ENCODE results near the gene ARSG. TPM values are rescaled to one million over a fixed set of nuclear protein-coding genes. Genes with fewer than 3 reads are reported as not detected.

The ARSG gene
- polyA plus RNA-seq, 1 donor (not counting 4 experiments of a cell fraction or from before 2014, with no cell fraction given): 0.41 TPM

- peaks cover 0 to 20% of the 10 kb centered on the region in 2 experiments for H3K36me3 ChIP-seq (ENCODE audit: control insufficient read depth in 2 of 2, extremely low read depth in 1 of 2, insufficient read depth in 2 of 2, low read length in 2 of 2)
- no peaks in the 10 kb centered on the region for H3K27me3 ChIP-seq (ENCODE audit: control insufficient read depth, extremely low read depth, insufficient read depth, low read length)
- H3K9me1 ChIP-seq (ENCODE audit: control insufficient read depth, extremely low read depth, insufficient read depth, low read length): no peaks in the 10 kb centered on the region
- FAIRE-seq: no peak
- H3K9me3 ChIP-seq (ENCODE audit: control insufficient read depth, low read depth, low read length): no peaks in the 10 kb centered on the region
- H4K20me1 ChIP-seq (ENCODE audit: control insufficient read depth, extremely low read depth, insufficient read depth, low read length): no peaks in the 10 kb centered on the region
- DNase-seq (ENCODE audit: low read depth, low spot score): no peak
- TF ChIP-seq EZH2 (IDR thresholded peaks at IDR 0.05; ENCODE audit: low read length): no peak
- no peak for TF ChIP-seq CTCF (optimal IDR thresholded peaks at IDR 0.05 in 1 of 3, IDR thresholded peaks at IDR 0.05 in 1 of 3, conservative IDR thresholded peaks at IDR 0.05 in 1 of 3; ENCODE audit: extremely low read depth in 1 of 3, insufficient read depth in 2 of 3, low read length in 3 of 3)
- no peak overlapping the region for H3K4me2 ChIP-seq (ENCODE audit: control insufficient read depth, extremely low read depth, insufficient read depth, low read depth, low read length)
- H3K27ac ChIP-seq (ENCODE audit: control insufficient read depth, insufficient read depth, low read length): no peak overlapping the region
- dilution Hi-C loops (cut with MboI; ENCODE audit: extremely low pct_ligation_motif_present, low sequenced_read_pairs): no loop called here
- no peak overlapping the region for H2AFZ ChIP-seq (ENCODE audit: control insufficient read depth, low read length)
- no peaks in the 10 kb centered on the region for H3K79me2 ChIP-seq (ENCODE audit: control insufficient read depth, insufficient read depth, low read length)
- H3K4me3 ChIP-seq (ENCODE audit: control insufficient read depth in 2 of 3, extremely low read depth in 1 of 3, insufficient read depth in 2 of 3, low read depth in 1 of 3, low read length in 3 of 3): no peak overlapping the region
- H3K9ac ChIP-seq (ENCODE audit: control insufficient read depth, extremely low read depth, insufficient read depth, low read length): no peak overlapping the region
- no peaks in the 10 kb centered on the region for H3K4me1 ChIP-seq (ENCODE audit: control insufficient read depth, extremely low read depth, insufficient read depth, low read length)
Observed at GRCh38 chr17:68423251-68423650, 132.0 kb downstream of the ARSG start.

DNA sequence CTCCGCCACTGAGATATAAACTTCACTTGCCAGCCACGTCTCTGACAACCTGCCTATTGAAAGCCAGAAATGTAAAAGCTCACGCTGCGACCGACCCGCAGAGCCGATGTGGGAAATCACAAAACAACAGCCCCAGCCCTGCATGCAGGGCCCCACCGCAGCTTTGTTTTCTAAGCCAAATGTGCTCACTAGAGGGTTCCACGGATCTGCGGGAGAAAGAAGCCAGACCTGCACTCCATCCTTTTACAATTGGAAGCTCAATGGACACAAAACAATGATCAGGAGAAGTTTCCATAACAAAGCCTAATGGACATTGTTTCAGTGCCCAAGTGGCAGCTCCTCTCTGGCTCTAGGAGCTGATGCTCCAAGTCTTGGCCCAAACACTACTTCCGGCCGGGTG lies 132.9 kb downstream of the ARSG start:
- no peak for FAIRE-seq
- H2AFZ ChIP-seq (ENCODE audit: control insufficient read depth, low read length): no peak overlapping the region
- H3K9ac ChIP-seq (ENCODE audit: control insufficient read depth, extremely low read depth, insufficient read depth, low read length): no peak overlapping the region
- H4K20me1 ChIP-seq (ENCODE audit: control insufficient read depth, extremely low read depth, insufficient read depth, low read length): no peaks in the 10 kb centered on the region
- H3K4me2 ChIP-seq (ENCODE audit: control insufficient read depth, extremely low read depth, insufficient read depth, low read depth, low read length): no peak overlapping the region
- H3K27ac ChIP-seq (ENCODE audit: control insufficient read depth, insufficient read depth, low read length): no peak overlapping the region
- H3K4me3 ChIP-seq (ENCODE audit: control insufficient read depth in 2 of 3, extremely low read depth in 1 of 3, insufficient read depth in 2 of 3, low read depth in 1 of 3, low read length in 3 of 3): no peak overlapping the region
- no peaks in the 10 kb centered on the region for H3K27me3 ChIP-seq (ENCODE audit: control insufficient read depth, extremely low read depth, insufficient read depth, low read length)
- peaks cover 6 to 27% of the 10 kb centered on the region in 2 experiments for H3K36me3 ChIP-seq (ENCODE audit: control insufficient read depth in 2 of 2, extremely low read depth in 1 of 2, insufficient read depth in 2 of 2, low read length in 2 of 2)
- dilution Hi-C loops (cut with MboI; ENCODE audit: extremely low pct_ligation_motif_present, low sequenced_read_pairs): no loop called here
- no peaks in the 10 kb centered on the region for H3K9me3 ChIP-seq (ENCODE audit: control insufficient read depth, low read depth, low read length)
- no peak for TF ChIP-seq EZH2 (IDR thresholded peaks at IDR 0.05; ENCODE audit: low read length)
- no peak for TF ChIP-seq CTCF (optimal IDR thresholded peaks at IDR 0.05 in 1 of 3, IDR thresholded peaks at IDR 0.05 in 1 of 3, conservative IDR thresholded peaks at IDR 0.05 in 1 of 3; ENCODE audit: extremely low read depth in 1 of 3, insufficient read depth in 2 of 3, low read length in 3 of 3)
- H3K9me1 ChIP-seq (ENCODE audit: control insufficient read depth, extremely low read depth, insufficient read depth, low read length): no peaks in the 10 kb centered on the region
- no peaks in the 10 kb centered on the region for H3K4me1 ChIP-seq (ENCODE audit: control insufficient read depth, extremely low read depth, insufficient read depth, low read length)
- H3K79me2 ChIP-seq (ENCODE audit: control insufficient read depth, insufficient read depth, low read length): no peaks in the 10 kb centered on the region
- no peak for DNase-seq (ENCODE audit: low read depth, low spot score)
